Smooth muscle cell (in vitro differentiated cells): ENCODE results near the gene TPM2. TPM values are rescaled to one million over a fixed set of nuclear protein-coding genes. Genes with fewer than 3 reads are reported as not detected.

Experiments
- DNase-seq: peaks from one replicate; lab custom pipeline; 2025; ENCODE audit not compliant: unreplicated experiment; lab: John Stamatoyannopoulos, UW
- H2AFZ ChIP-seq: fragments of 200-600 bp; sonication (generic); 2 replicates; pipeline ENCODE4 v1.6.0; 2016; ENCODE audit warnings: antibody characterized with exemption, low read depth, mild to moderate bottlenecking
- H3F3A ChIP-seq: fragments of 200-600 bp; sonication (generic); 2 replicates; pipeline ENCODE4 v1.6.0; 2017; ENCODE audit warnings: antibody characterized with exemption, low read depth
- H3K27ac ChIP-seq: fragments of 200-600 bp; sonication (generic); 2 replicates; pipeline ENCODE4 v1.5.1; 2016; ENCODE audit warnings: low read depth, mild to moderate bottlenecking
- H3K27me3 ChIP-seq: fragments of 200-600 bp; sonication (generic); 2 replicates; pipeline ENCODE4 v1.6.1; 2016; ENCODE audit warnings: low read depth, mild to moderate bottlenecking
- H3K36me3 ChIP-seq: fragments of 200-600 bp; sonication (generic); 2 replicates; pipeline ENCODE4 v1.5.1; 2016; ENCODE audit warnings: low read depth
- H3K4me1 ChIP-seq: fragments of 200-600 bp; sonication (generic); 2 replicates; pipeline ENCODE4 v1.5.1; 2016; ENCODE audit warnings: low read depth
- H3K4me2 ChIP-seq: fragments of 200-600 bp; sonication (generic); 2 replicates; pipeline ENCODE4 v1.6.0; 2016; ENCODE audit warnings: mild to moderate bottlenecking
- H3K4me3 ChIP-seq: fragments of 200-600 bp; sonication (generic); 2 replicates; pipeline ENCODE4 v1.5.1; 2016; ENCODE audit warnings: mild to moderate bottlenecking
- H3K79me2 ChIP-seq: fragments of 200-600 bp; sonication (generic); 2 replicates; pipeline ENCODE4 v1.6.0; 2016; ENCODE audit warnings: low read depth, mild to moderate bottlenecking
- H3K9ac ChIP-seq: fragments of 200-600 bp; sonication (generic); 2 replicates; pipeline ENCODE4 v1.6.0; 2016; ENCODE audit warnings: low read depth
- H3K9me3 ChIP-seq: fragments of 200-600 bp; sonication (generic); replicated peaks from 2 replicates; pipeline ENCODE4 v1.5.1; 2016; ENCODE audit warnings: low read depth
- H4K20me1 ChIP-seq: fragments of 200-600 bp; sonication (generic); 2 replicates; pipeline ENCODE4 v1.6.0; 2016; ENCODE audit warnings: low read depth
- CTCF ChIP-seq: fragments of 200-600 bp; sonication (generic); IDR thresholded peaks from 2 replicates; pipeline ENCODE4 v1.5.1; 2017; ENCODE audit warnings: borderline replicate concordance, mild to moderate bottlenecking, antibody characterized with exemption; ENCODE audit not compliant: insufficient read depth, poor library complexity, severe bottlenecking
- WGBS: methylation state at CpG from one replicate; pipeline ENCODE4 v1.1.7; 2016; ENCODE audit warnings: low lambda C conversion rate; 5-methylcytosine and 5-hydroxymethylcytosine counted together
- microRNA-seq: library from miRNA; unstranded; fragments of <30 nt; microRNA quantifications from one replicate; pipeline ENCODE4, GENCODE V29; 2016; ENCODE audit warnings: borderline number of aligned reads
- polyA plus RNA-seq: library from polyadenylated mRNA; unstranded; fragments of >200 nt; fragmentation: Nextera tagmentation; extraction: Ambion mirVana; gene quantifications from 2 replicates; pipeline ENCODE4 v1.2.1, GENCODE V29; 2016
- small RNA-seq: library from RNA; depleted of rRNA; stranded (forward); fragments of <200 nt; gene quantifications from one replicate; pipeline ENCODE3, GENCODE V24; 2014
- total RNA-seq: library from RNA; depleted of rRNA; stranded (reverse); fragments of >200 nt; gene quantifications from 2 replicates; pipeline ENCODE4 v1.2.3, GENCODE V29; 2014

The TPM2 gene
- total and polyA plus RNA-seq, 2 experiments from 2014 or later = 925 to 2,131 TPM

- no peak for DNase-seq
- no peaks in the 10 kb centered on the region for H3F3A ChIP-seq
- no peaks in the 10 kb centered on the region for H4K20me1 ChIP-seq
- H3K4me3 ChIP-seq = no peak overlapping the region
- no peak overlapping the region for H2AFZ ChIP-seq
- H3K9ac ChIP-seq = no peak overlapping the region
- H3K4me2 ChIP-seq = no peak overlapping the region
- H3K27me3 ChIP-seq = no peaks in the 10 kb centered on the region
- no peak overlapping the region for H3K27ac ChIP-seq
- no peaks in the 10 kb centered on the region for H3K9me3 ChIP-seq
- WGBS = 91% methylated on average over 9 of the region's 9 CpGs
- H3K4me1 ChIP-seq = no peaks in the 10 kb centered on the region
- H3K36me3 ChIP-seq = no peaks in the 10 kb centered on the region
- TF ChIP-seq CTCF = no peak
- no peaks in the 10 kb centered on the region for H3K79me2 ChIP-seq
These were observed 53.4 kb downstream of the TPM2 start for GRCh38 chr9:35636135-35636876.

- Histone ChIP-seq H3K9ac (no peak overlapping the region), H3K36me3 (no peaks in the 10 kb centered on the region), H3K27ac (no peak overlapping the region), H3F3A (no peaks in the 10 kb centered on the region), H2AFZ (no peak overlapping the region), H4K20me1 (no peaks in the 10 kb centered on the region), H3K9me3 (no peaks in the 10 kb centered on the region), H3K79me2 (no peaks in the 10 kb centered on the region), H3K4me2 (no peak overlapping the region), H3K4me3 (no peak overlapping the region), H3K27me3 (no peaks in the 10 kb centered on the region), H3K4me1 (no peaks in the 10 kb centered on the region)
- no peak for TF ChIP-seq CTCF
- DNase-seq = no peak
These were observed 54.0 kb downstream of the TPM2 start for GRCh38 chr9:35635730-35636129.

Small RNA genes lying within 50 kb of the gene (microRNA-seq; reads per million reads assigned to microRNA genes)
- gene MIR6852 (not detected), gene MIR6853 (2.3 reads per million)

Small RNA genes lying within 50 kb of the gene (small RNA-seq; reads per million reads assigned to genes)
- gene MIR6853 (not detected), gene RMRP (not detected), gene RN7SL22P (not detected)

Other genes with a start within 250 kb of the TPM2 start
- 16.5 and 18.1 TPM in 2 replicates for gene RUSC2, start 199.8 kb downstream of the TPM2 start, total RNA-seq
- gene RUSC2, start 199.8 kb downstream of the TPM2 start, polyA plus RNA-seq = 21.8 and 29.5 TPM in 2 replicates
- gene TESK1, start 84.7 kb downstream of the TPM2 start, total RNA-seq = 10.0 and 14.2 TPM in 2 replicates
- gene TESK1, start 84.7 kb downstream of the TPM2 start, polyA plus RNA-seq = 19.4 and 25.6 TPM in 2 replicates
- 0.45 and 3.0 TPM in 2 replicates for gene CD72, start 71.5 kb downstream of the TPM2 start, total RNA-seq
- gene CD72, start 71.5 kb downstream of the TPM2 start, polyA plus RNA-seq = 2.9 and 3.9 TPM in 2 replicates
- not detected in 2 replicates for gene SIT1, start 39.0 kb downstream of the TPM2 start, total RNA-seq
- not detected in 2 replicates for gene SIT1, start 39.0 kb downstream of the TPM2 start, polyA plus RNA-seq
- gene RMRP, start 31.9 kb downstream of the TPM2 start, total RNA-seq = 10,156 and 21,067 TPM in 2 replicates
- not detected in 2 replicates for gene RMRP, start 31.9 kb downstream of the TPM2 start, polyA plus RNA-seq
- 9.8 and 19.6 TPM in 2 replicates for gene CCDC107, start 31.6 kb downstream of the TPM2 start, total RNA-seq
- 35.5 and 37.1 TPM in 2 replicates for gene CCDC107, start 31.6 kb downstream of the TPM2 start, polyA plus RNA-seq
- gene ARHGEF39, start 24.7 kb downstream of the TPM2 start, total RNA-seq = 0.49 and 2.1 TPM in 2 replicates
- 1.9 and 2.9 TPM in 2 replicates for gene ARHGEF39, start 24.7 kb downstream of the TPM2 start, polyA plus RNA-seq
- gene CA9, start 16.0 kb downstream of the TPM2 start, total RNA-seq = 1.7 and 4.6 TPM in 2 replicates
- gene CA9, start 16.0 kb downstream of the TPM2 start, polyA plus RNA-seq = 5.9 TPM in 1 of 2 replicates, not detected in the other
- gene TLN1, start 42.3 kb upstream of the TPM2 start, total RNA-seq = 130 and 150 TPM in 2 replicates
- 112 and 145 TPM in 2 replicates for gene TLN1, start 42.3 kb upstream of the TPM2 start, polyA plus RNA-seq
- gene CREB3, start 42.7 kb upstream of the TPM2 start, total RNA-seq = 66.9 and 73.5 TPM in 2 replicates
- 81.0 and 99.2 TPM in 2 replicates for gene CREB3, start 42.7 kb upstream of the TPM2 start, polyA plus RNA-seq
- 33.8 and 37.8 TPM in 2 replicates for gene GBA2, start 59.3 kb upstream of the TPM2 start, total RNA-seq
- gene GBA2, start 59.3 kb upstream of the TPM2 start, polyA plus RNA-seq = 35.3 and 52.7 TPM in 2 replicates
- gene RGP1, start 59.4 kb upstream of the TPM2 start, total RNA-seq = 15.3 and 18.3 TPM in 2 replicates
- 12.8 and 14.6 TPM in 2 replicates for gene RGP1, start 59.4 kb upstream of the TPM2 start, polyA plus RNA-seq
- gene MSMP, start 64.4 kb upstream of the TPM2 start, total RNA-seq = not detected in 2 replicates
- gene MSMP, start 64.4 kb upstream of the TPM2 start, polyA plus RNA-seq = not detected in 2 replicates
- gene NPR2, start 101.7 kb upstream of the TPM2 start, total RNA-seq = 19.4 and 24.8 TPM in 2 replicates
- gene NPR2, start 101.7 kb upstream of the TPM2 start, polyA plus RNA-seq = 16.4 and 20.1 TPM in 2 replicates
- 0.85 TPM in 1 of 2 replicates, not detected in the other for gene SPAG8, start 122.3 kb upstream of the TPM2 start, total RNA-seq
- 0.44 and 1.2 TPM in 2 replicates for gene SPAG8, start 122.3 kb upstream of the TPM2 start, polyA plus RNA-seq
- gene HINT2, start 125.1 kb upstream of the TPM2 start, total RNA-seq = 7.7 and 20.4 TPM in 2 replicates
- 66.7 and 67.8 TPM in 2 replicates for gene HINT2, start 125.1 kb upstream of the TPM2 start, polyA plus RNA-seq
- not detected in 2 replicates for gene FAM221B, start 138.8 kb upstream of the TPM2 start, total RNA-seq
- gene FAM221B, start 138.8 kb upstream of the TPM2 start, polyA plus RNA-seq = not detected in 2 replicates
- 4.5 and 4.9 TPM in 2 replicates for gene TMEM8B, start 139.3 kb upstream of the TPM2 start, total RNA-seq
- gene TMEM8B, start 139.3 kb upstream of the TPM2 start, polyA plus RNA-seq = 12.4 and 18.7 TPM in 2 replicates
- not detected in 2 replicates for gene OR13J1, start 180.5 kb upstream of the TPM2 start, total RNA-seq
- not detected in 2 replicates for gene OR13J1, start 180.5 kb upstream of the TPM2 start, polyA plus RNA-seq
- 1.1 TPM in 1 of 2 replicates, not detected in the other for gene HRCT1, start 216.3 kb upstream of the TPM2 start, total RNA-seq
- 0.45 TPM in 1 of 2 replicates, not detected in the other for gene HRCT1, start 216.3 kb upstream of the TPM2 start, polyA plus RNA-seq
- not detected in 2 replicates for gene SPAAR, start 219.6 kb upstream of the TPM2 start, total RNA-seq
- 0.26 TPM in 2 replicates for gene SPAAR, start 219.6 kb upstream of the TPM2 start, polyA plus RNA-seq